MM.1S (cell line): Measurements from ENCODE around the gene ADGRD2.

Experiments
- DNase-seq: peaks from one replicate; pipeline ENCODE4 v3.0.0-alpha.2; 2015
- H2AFZ ChIP-seq: fragments of 300-600 bp; sonication (generic); 2 replicates; pipeline ENCODE4 v1.6.0; 2016; ENCODE audit warnings: antibody characterized with exemption, low read length
- H3F3A ChIP-seq: fragments of 300-600 bp; sonication (generic); 2 replicates; pipeline ENCODE4 v1.6.1; 2016; ENCODE audit warnings: mild to moderate bottlenecking, antibody characterized with exemption, low read length, moderate library complexity, mixed read lengths; ENCODE audit not compliant: insufficient read depth
- H3K27ac ChIP-seq: fragments of 300-600 bp; sonication (generic); 2 replicates; pipeline ENCODE4 v1.5.1; 2016; ENCODE audit warnings: mild to moderate bottlenecking, low read length
- H3K27me3 ChIP-seq: fragments of 300-600 bp; sonication (generic); replicated peaks from 2 replicates; pipeline ENCODE4 v1.6.0; 2016; ENCODE audit warnings: low read length; ENCODE audit not compliant: insufficient read depth
- H3K36me3 ChIP-seq: fragments of 300-600 bp; sonication (generic); replicated peaks from 2 replicates; pipeline ENCODE4 v1.6.1; 2016; ENCODE audit warnings: mild to moderate bottlenecking, low read length, mixed read lengths; ENCODE audit not compliant: insufficient read depth
- H3K4me1 ChIP-seq: fragments of 300-600 bp; sonication (generic); 2 replicates; pipeline ENCODE4 v1.6.1; 2016; ENCODE audit warnings: low read length, mixed read lengths
- H3K4me2 ChIP-seq: fragments of 300-600 bp; sonication (generic); 2 replicates; pipeline ENCODE4 v1.6.0; 2016; ENCODE audit warnings: low read depth, low read length
- H3K4me3 ChIP-seq: fragments of 300-600 bp; sonication (generic); 2 replicates; pipeline ENCODE4 v1.5.1; 2016; ENCODE audit warnings: low read length, mixed read lengths
- H3K79me2 ChIP-seq: fragments of 300-600 bp; sonication (generic); 2 replicates; pipeline ENCODE4 v1.6.1; 2016; ENCODE audit warnings: mixed run types, low read length, mixed read lengths
- H3K9ac ChIP-seq: fragments of 300-600 bp; sonication (generic); 2 replicates; pipeline ENCODE4 v1.6.1; 2016; ENCODE audit warnings: low read length, mixed read lengths
- H3K9me2 ChIP-seq: fragments of 300-600 bp; sonication (generic); replicated peaks from 2 replicates; pipeline ENCODE4 v1.6.1; 2016; ENCODE audit warnings: mild to moderate bottlenecking, low read length, mixed read lengths; ENCODE audit not compliant: insufficient read depth
- H3K9me3 ChIP-seq: fragments of 300-600 bp; sonication (generic); replicated peaks from 2 replicates; pipeline ENCODE4 v1.6.1; 2016; ENCODE audit warnings: mild to moderate bottlenecking, low read length, mixed read lengths; ENCODE audit not compliant: insufficient read depth
- H4K20me1 ChIP-seq: fragments of 300-600 bp; sonication (generic); 2 replicates; pipeline ENCODE4 v1.6.1; 2016; ENCODE audit warnings: mild to moderate bottlenecking, low read length, moderate library complexity, mixed read lengths; ENCODE audit not compliant: insufficient read depth
- EZH2 ChIP-seq: fragments of 300-600 bp; sonication (generic); optimal IDR thresholded peaks from 2 replicates; pipeline ENCODE3; 2017; ENCODE audit warnings: low read depth, mild to moderate bottlenecking, antibody characterized with exemption, low read length, mixed read lengths
- EZH2phosphoT487 ChIP-seq: fragments of 300-600 bp; sonication (generic); IDR thresholded peaks from 2 replicates; pipeline ENCODE4 v1.6.1; 2018; ENCODE audit warnings: antibody characterized with exemption, low read length
- TF ChIP-seq, protein P1 (sequence below): fragments of 300-600 bp; sonication (generic); IDR thresholded peaks from 2 replicates; pipeline ENCODE4 v1.5.1; 2016; ENCODE audit warnings: antibody characterized with exemption, low read length, mixed read lengths

Gene ADGRD2

GRCh38 chr9:124485201-124485600 is 35.0 kb downstream of the ADGRD2 start:
- Histone ChIP-seq H4K20me1 (no peaks in the 10 kb centered on the region), H3K4me3 (no peak overlapping the region), H3K27me3 (peaks cover 89% of the 10 kb centered on the region)

GRCh38 chr9:124485936-124486335 is 35.7 kb downstream of the ADGRD2 start:
- no peaks in the 10 kb centered on the region for H3K9me2 ChIP-seq
- TF ChIP-seq EZH2 = no peak
- no peak for TF ChIP-seq EZH2phosphoT487

More at GRCh38 chr9:124485201-124485600, 35.0 kb downstream of the ADGRD2 start:
- H3K4me2 ChIP-seq = no peak overlapping the region
- no peak overlapping the region for H3K27ac ChIP-seq
- H3K9me3 ChIP-seq = no peaks in the 10 kb centered on the region
- no peak for DNase-seq
- H3K36me3 ChIP-seq = no peaks in the 10 kb centered on the region
- no peaks in the 10 kb centered on the region for H3K79me2 ChIP-seq
- TF ChIP-seq EZH2phosphoT487 (no peak), EZH2 (no peak)
- TF ChIP-seq, protein P1, sequence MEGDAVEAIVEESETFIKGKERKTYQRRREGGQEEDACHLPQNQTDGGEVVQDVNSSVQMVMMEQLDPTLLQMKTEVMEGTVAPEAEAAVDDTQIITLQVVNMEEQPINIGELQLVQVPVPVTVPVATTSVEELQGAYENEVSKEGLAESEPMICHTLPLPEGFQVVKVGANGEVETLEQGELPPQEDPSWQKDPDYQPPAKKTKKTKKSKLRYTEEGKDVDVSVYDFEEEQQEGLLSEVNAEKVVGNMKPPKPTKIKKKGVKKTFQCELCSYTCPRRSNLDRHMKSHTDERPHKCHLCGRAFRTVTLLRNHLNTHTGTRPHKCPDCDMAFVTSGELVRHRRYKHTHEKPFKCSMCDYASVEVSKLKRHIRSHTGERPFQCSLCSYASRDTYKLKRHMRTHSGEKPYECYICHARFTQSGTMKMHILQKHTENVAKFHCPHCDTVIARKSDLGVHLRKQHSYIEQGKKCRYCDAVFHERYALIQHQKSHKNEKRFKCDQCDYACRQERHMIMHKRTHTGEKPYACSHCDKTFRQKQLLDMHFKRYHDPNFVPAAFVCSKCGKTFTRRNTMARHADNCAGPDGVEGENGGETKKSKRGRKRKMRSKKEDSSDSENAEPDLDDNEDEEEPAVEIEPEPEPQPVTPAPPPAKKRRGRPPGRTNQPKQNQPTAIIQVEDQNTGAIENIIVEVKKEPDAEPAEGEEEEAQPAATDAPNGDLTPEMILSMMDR = no peak
- no peaks in the 10 kb centered on the region for H3F3A ChIP-seq
- no peak overlapping the region for H3K9ac ChIP-seq
- H3K4me1 ChIP-seq = no peaks in the 10 kb centered on the region
- H2AFZ ChIP-seq = no peak overlapping the region
- H3K9me2 ChIP-seq = no peaks in the 10 kb centered on the region

DNA sequence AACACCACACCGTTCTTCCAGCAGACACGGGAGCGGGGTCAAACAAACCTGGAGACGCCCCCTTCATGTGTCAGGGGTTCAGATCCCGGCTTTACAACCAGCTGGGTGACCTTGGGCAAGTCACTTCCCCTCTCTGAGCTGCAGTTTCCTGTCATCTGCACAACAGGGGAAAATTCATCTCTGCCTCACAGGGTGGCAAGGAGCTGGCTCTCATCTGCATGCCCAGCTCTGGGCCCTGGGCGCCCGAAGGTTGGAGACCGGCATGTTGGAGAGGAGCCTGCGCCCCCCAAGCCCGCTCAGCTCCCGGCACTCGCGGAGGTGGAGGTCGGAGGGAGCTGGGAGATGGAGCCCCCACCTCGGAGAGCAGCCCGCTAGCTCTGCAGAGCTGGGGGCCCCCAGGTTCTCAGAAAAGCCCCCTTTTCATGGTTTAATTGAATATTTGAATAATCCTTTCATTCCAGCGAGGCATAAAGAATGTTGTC is 36.6 kb downstream of the ADGRD2 start:
- Histone ChIP-seq H3K27me3 (peaks cover 85% of the 10 kb centered on the region), H3K4me1 (no peaks in the 10 kb centered on the region), H3K36me3 (no peaks in the 10 kb centered on the region), H3K9me3 (no peaks in the 10 kb centered on the region), H4K20me1 (no peaks in the 10 kb centered on the region), H3K9ac (no peak overlapping the region), H3K4me2 (no peak overlapping the region), H3K27ac (no peak overlapping the region), H3K4me3 (no peak overlapping the region), H3F3A (no peaks in the 10 kb centered on the region), H3K79me2 (no peaks in the 10 kb centered on the region), H3K9me2 (no peaks in the 10 kb centered on the region), H2AFZ (no peak overlapping the region)
- no peak for DNase-seq
- TF ChIP-seq EZH2 (no peak), EZH2phosphoT487 (no peak)
- TF ChIP-seq, protein P1 = no peak

More at GRCh38 chr9:124485936-124486335, 35.7 kb downstream of the ADGRD2 start:
- Histone ChIP-seq H3K4me2 (no peak overlapping the region), H3K79me2 (no peaks in the 10 kb centered on the region), H4K20me1 (no peaks in the 10 kb centered on the region), H3K36me3 (no peaks in the 10 kb centered on the region), H3K9ac (no peak overlapping the region), H3K9me3 (no peaks in the 10 kb centered on the region), H2AFZ (no peak overlapping the region), H3K4me1 (no peaks in the 10 kb centered on the region), H3F3A (no peaks in the 10 kb centered on the region), H3K27me3 (peaks cover 87% of the 10 kb centered on the region), H3K27ac (no peak overlapping the region), H3K4me3 (no peak overlapping the region)
- DNase-seq = no peak

GRCh38 chr9:124487260-124488182 is 37.3 kb downstream of the ADGRD2 start:
- no peaks in the 10 kb centered on the region for H3K79me2 ChIP-seq
- TF ChIP-seq, protein P1 = no peak
- TF ChIP-seq EZH2 (no peak), EZH2phosphoT487 (no peak)
- DNase-seq = no peak
- no peaks in the 10 kb centered on the region for H3K9me2 ChIP-seq
- H3F3A ChIP-seq = no peaks in the 10 kb centered on the region
- H3K4me1 ChIP-seq = no peaks in the 10 kb centered on the region
- H3K4me2 ChIP-seq = no peak overlapping the region
- H3K27ac ChIP-seq = no peak overlapping the region
- H4K20me1 ChIP-seq = no peaks in the 10 kb centered on the region
- H3K4me3 ChIP-seq = no peak overlapping the region
- peaks cover 84% of the 10 kb centered on the region for H3K27me3 ChIP-seq
- H3K9me3 ChIP-seq = no peaks in the 10 kb centered on the region
- no peak overlapping the region for H3K9ac ChIP-seq
- no peak overlapping the region for H2AFZ ChIP-seq
- no peaks in the 10 kb centered on the region for H3K36me3 ChIP-seq
